ENCODE results near the gene SF3A1.
A peak's percentile ranks its signal among the peaks of the same experiment; 100 is the strongest.

The SF3A1 gene

DNA sequence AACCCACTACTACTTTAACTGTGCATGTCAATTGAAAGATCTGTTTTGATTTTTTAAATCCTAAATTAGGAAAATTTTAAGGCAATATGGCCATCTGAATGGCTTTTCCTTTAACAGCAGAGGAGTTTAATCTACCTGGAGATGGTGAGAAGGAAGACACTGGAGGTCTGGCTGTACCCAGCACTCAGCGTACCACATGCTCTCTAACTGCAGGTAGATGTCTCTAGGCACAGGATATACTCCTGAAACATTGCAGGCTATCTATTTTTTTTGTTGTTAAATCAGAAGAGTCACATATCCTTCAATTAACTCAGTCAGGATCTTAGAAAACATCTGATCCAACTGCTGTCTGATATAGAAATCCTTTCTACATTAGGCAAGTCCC lies 50.1 kb downstream of the SF3A1 start:
- ChIA-PET CTCF (interaction anchor here (1.2 to 22.3 kb wide), 3 partner anchors 9 to 84 kb away, joined by 3 to 268 read pairs (median 11); partner anchors contain the start of gene CASTOR1), POLR2A (no interaction called here)
- TF ChIP-seq, protein P1, sequence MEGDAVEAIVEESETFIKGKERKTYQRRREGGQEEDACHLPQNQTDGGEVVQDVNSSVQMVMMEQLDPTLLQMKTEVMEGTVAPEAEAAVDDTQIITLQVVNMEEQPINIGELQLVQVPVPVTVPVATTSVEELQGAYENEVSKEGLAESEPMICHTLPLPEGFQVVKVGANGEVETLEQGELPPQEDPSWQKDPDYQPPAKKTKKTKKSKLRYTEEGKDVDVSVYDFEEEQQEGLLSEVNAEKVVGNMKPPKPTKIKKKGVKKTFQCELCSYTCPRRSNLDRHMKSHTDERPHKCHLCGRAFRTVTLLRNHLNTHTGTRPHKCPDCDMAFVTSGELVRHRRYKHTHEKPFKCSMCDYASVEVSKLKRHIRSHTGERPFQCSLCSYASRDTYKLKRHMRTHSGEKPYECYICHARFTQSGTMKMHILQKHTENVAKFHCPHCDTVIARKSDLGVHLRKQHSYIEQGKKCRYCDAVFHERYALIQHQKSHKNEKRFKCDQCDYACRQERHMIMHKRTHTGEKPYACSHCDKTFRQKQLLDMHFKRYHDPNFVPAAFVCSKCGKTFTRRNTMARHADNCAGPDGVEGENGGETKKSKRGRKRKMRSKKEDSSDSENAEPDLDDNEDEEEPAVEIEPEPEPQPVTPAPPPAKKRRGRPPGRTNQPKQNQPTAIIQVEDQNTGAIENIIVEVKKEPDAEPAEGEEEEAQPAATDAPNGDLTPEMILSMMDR (IDR thresholded peaks at IDR 0.05; ENCODE audit: control extremely low read depth, extremely low read depth, low read depth, missing control alignments) = no peak
- no peak for DNase-seq (ENCODE audit: extremely low spot score)

DNA sequence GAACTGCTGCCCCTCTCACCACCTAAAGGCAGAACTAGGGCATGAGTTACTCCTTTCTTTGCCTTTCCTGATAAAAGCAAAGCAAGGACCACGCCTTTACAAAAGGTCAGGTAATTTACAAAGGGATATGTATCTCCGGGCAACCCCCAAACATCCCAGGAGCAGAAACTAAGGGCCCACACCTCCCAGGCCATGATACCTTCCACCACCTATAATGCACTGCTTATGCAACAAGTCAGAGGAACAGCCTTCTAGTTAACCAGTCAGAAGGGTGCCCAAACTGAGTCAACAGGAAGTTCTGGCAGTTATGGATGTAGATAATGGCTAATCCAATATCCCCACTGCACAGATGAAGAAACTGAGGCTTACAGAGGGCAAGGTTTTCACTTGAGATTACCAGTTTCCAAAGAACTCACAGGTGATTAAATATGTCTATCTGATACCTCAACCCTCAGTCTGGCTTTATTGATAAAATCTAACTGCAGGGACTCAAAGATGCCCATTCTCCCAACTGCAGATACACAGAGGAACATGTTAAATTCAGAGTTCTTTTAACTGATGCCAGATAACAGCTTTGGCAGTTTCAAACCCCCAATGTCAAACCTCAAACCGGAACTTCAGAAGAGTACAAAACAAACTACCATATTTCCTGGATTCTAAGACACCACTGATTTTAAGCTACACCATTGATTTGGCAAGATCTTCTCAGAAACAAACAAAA lies 50.6 kb downstream of the SF3A1 start:
- DNase-seq (ENCODE audit: extremely low spot score) = no peak
- CTCF ChIA-PET = interaction anchor here (1.2 to 22.3 kb wide), 3 partner anchors 9 to 84 kb away, joined by 3 to 268 read pairs (median 11); partner anchors contain the start of gene CASTOR1
- POLR2A ChIA-PET = no interaction called here
- TF ChIP-seq, protein P1 (IDR thresholded peaks at IDR 0.05; ENCODE audit: control extremely low read depth, extremely low read depth, low read depth, missing control alignments) = no peak

DNA sequence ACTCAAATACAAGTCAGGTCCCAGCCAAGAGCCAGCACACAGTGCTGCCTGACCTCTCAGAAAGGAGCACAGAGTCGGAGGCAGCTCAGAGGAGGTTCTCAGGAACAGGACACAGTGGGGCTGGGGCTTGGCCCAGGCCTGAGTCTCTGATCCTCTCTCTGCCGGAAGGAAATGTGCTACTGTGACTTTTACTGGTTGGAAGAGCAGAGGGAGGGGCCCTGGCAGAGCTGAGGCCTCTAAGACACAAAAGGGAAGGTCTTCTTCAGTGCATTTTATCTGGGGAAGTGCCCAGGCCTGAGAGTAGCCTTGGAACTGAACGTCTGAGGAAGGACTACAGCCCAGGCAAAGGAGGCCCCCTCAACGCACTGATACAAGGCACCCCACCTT lies 51.2 kb downstream of the SF3A1 start:
- TF ChIP-seq, protein P1 (IDR thresholded peaks at IDR 0.05; ENCODE audit: control extremely low read depth, extremely low read depth, low read depth, missing control alignments) = no peak
- ChIA-PET POLR2A (no interaction called here), CTCF (interaction anchor here (22.3 kb wide), 1 partner anchor 18 kb away, joined by 268 read pairs; the partner anchor contains the start of gene CASTOR1)
- DNase-seq (ENCODE audit: extremely low spot score) = peak; percentile 69

DNA sequence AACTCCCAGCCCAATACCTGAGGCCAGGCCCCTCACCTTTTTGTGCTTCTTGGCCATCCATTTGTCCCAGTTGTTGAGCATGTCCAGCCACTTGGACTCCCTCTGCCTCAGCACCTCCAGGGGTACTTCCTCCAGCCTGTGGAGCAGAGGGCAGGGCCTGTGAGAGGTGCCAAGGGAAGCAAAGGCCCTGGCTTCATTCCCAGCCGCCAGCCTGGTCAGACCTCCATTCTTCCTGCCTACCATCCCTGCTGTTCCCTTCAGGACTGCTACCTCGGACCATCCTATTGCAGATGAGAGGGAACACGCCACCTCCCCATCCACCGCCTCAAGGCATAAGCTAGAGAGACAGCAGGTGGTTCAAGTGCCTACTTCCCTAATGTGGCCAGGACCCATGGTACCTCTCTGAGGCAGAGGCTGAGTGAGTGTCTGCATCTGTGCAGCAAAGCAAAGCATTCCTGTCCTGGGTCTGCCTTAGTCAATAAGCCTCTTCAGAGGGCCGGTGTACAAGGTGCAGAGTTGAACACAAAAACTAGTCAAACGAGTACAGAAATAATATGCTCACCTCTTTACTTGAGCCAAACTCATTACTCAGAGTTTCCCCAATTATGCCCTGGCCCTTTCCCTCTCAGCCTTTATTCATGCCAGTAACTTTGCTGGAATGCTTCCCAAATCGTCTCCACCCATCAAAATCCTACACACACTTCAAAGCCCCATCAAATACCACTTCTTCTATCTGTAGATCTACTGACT lies 52.0 kb downstream of the SF3A1 start:
- TF ChIP-seq, protein P1 (IDR thresholded peaks at IDR 0.05; ENCODE audit: control extremely low read depth, extremely low read depth, low read depth, missing control alignments) = no peak
- CTCF ChIA-PET = interaction anchor here (1.0 to 22.3 kb wide), 4 partner anchors 11 to 83 kb away, joined by 4 to 268 read pairs (median 6); partner anchors contain the start of genes CASTOR1 and RNF215
- peak; percentile 40 for DNase-seq (ENCODE audit: extremely low spot score)

DNA sequence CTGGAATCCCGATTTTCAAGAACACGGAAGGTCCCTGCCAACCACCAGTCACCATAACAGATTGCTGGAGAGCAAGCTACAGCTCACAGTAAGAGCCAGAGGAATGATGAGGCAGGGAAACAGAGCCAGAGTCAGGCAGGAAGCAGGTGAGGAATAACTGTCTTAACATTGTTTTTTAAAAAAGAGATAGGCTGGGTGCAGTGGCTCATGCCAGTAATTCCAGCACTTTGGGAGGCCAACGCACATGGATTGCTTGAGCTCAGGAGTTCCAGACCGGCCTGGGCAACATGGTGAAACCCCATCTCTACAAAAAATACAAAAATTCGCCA lies 53.9 kb downstream of the SF3A1 start:
- POLR2A ChIA-PET = no interaction called here
- DNase-seq (ENCODE audit: extremely low spot score) = no peak
- CTCF ChIA-PET = interaction anchor here (1.1 to 22.3 kb wide), 4 partner anchors 10 to 46 kb away, joined by 3 to 268 read pairs (median 4); partner anchors contain the start of gene CASTOR1
- TF ChIP-seq, protein P1 (IDR thresholded peaks at IDR 0.05; ENCODE audit: control extremely low read depth, extremely low read depth, low read depth, missing control alignments) = no peak

More for the DNA sequence above, 52.0 kb downstream of the SF3A1 start:
- POLR2A ChIA-PET = interaction anchor here (0.5 kb wide), 1 partner anchor 59 kb away, joined by 3 read pairs; no protein-coding TSS in a partner anchor

DNA sequence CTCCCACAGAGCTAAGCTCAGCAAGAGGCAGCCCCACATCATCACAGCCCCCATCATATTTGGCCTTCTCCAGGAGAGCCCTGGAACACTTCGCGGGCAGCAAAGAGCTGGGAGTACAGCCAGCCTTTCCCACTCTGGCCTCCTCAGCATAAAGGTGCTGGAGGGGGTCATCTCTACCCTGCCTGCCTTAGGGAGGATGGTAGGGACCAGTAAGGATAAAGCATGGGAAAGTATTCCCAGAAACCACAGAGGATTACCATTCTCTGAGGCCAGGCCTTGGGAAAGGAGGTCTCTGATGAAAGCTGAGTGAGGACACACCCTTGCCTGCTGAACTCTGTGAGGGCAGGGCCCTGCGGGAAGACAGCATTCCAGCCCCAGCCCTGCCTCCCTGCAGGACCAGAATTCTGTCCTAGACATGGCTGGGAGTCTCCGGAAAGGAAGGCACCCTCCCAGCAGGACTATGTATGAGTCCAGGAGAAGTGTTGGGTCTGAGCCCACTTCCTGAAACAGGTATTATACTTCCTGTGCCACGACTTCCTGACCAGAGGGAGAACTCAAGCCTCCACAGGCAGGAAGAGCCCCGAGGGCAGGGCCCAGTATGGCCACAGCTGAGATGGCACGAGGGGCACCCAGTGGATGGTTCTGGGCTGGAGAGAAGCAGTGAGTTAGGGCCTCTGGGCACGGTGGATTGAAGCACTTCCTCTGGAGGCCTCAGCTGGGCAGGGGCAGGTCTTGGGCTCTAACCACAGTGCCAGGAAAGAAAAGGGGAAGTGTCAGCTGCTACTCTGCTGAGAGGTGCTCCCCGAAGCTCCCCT lies 54.5 kb downstream of the SF3A1 start:
- no peak for DNase-seq (ENCODE audit: extremely low spot score)
- ChIA-PET CTCF (interaction anchor here (1.1 to 22.3 kb wide), 4 partner anchors 11 to 47 kb away, joined by 3 to 268 read pairs (median 4); partner anchors contain the start of gene CASTOR1), POLR2A (no interaction called here)
- TF ChIP-seq, protein P1 (IDR thresholded peaks at IDR 0.05; ENCODE audit: control extremely low read depth, extremely low read depth, low read depth, missing control alignments) = no peak
